ENCODE measurements around the gene TEX52. TPM values are rescaled to one million over a fixed set of nuclear protein-coding genes. Genes with fewer than 3 reads are reported as not detected.

Gene TEX52
- total RNA-seq, 4 donors from 2014 or later = not detected

DNA sequence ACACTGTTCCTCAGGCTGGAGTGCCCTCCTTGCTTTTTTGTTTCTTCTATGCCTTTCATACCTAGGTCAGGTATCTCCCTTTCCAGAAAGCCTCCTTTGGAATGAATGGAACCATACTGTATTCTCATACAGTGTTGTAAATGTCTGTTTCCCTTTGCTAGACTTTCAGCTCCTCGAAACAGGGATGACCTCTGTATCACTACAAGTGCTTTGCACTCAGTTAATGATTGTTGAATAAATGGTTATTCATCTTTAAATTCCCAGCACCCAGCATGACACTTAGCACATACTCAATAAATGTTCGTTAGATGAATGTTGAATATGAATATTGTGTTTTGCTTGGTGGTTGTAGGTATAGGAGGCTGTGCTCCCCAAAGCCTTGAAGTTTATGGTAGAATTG lies 28.0 kb upstream of the TEX52 start:
- no peak for TF ChIP-seq CTCF (IDR thresholded peaks at IDR 0.05; ENCODE audit: low read depth)

DNA sequence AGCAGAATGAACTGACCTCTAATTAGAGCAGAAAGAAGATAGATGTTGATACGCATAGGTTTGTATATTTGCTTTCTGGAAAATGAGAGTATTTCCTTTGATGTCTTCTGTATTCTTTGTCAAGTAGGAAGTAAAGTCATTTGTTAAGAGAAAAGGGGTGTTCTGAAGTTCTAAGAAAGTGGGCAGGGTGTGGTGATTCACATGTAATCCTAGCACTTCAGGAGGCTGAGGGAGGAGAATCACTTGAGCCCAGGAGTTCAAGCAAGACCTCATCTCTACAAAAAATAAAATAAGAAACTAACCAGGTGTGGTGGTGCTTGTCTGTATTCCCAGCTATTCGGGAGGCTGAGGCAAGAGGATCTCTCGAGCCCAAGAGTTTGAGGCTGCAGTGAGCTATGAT lies 23.0 kb upstream of the TEX52 start:
- TF ChIP-seq CTCF (IDR thresholded peaks at IDR 0.05; ENCODE audit: low read depth) = no peak

- no peak for TF ChIP-seq CTCF (IDR thresholded peaks at IDR 0.05; ENCODE audit: low read depth)
These were observed 21.3 kb upstream of the TEX52 start for GRCh38 chr12:2877953-2878732.

GRCh38 chr12:2877047-2877952 lies 20.5 kb upstream of the TEX52 start, which contains the start of the genes FOXM1 and RHNO1:
TSS of gene FOXM1 (minus strand) at chr12:2877174. CDS start at chr12:2874478, 2,696 bp downstream.
TSS of gene RHNO1 (plus strand) at chr12:2877223. CDS start at chr12:2885367, 8,144 bp downstream.
- TF ChIP-seq CTCF (IDR thresholded peaks at IDR 0.05; ENCODE audit: low read depth) = no peak

GRCh38 chr12:2876431-2877046 lies 19.7 kb upstream of the TEX52 start:
- TF ChIP-seq CTCF (IDR thresholded peaks at IDR 0.05; ENCODE audit: low read depth) = no peak

DNA sequence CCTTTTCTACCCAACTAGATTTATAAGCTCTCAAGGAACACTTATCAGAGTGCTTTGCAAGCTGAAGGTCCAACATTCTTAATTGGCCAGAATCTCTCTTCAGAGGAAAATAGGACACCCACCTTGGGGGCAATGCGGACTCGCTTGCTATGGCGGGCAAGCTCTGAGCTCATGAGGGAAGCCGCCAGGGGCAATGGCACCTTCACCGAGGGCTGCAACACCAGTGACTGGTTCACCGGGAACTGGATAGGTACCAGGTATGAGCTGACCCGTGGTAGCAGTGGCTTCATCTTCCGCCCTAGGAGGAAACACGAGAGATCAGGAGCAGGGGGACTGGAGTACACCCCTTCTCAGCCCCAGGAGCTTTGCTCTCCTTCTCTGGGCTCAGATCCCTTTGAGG lies 7.4 kb upstream of the TEX52 start:
- TF ChIP-seq CTCF (IDR thresholded peaks at IDR 0.05; ENCODE audit: low read depth) = no peak
